Measurements from ENCODE around the gene FBXO44.
A peak's percentile ranks its signal among the peaks of the same experiment; 100 is the strongest.

FBXO44 gene

DNA sequence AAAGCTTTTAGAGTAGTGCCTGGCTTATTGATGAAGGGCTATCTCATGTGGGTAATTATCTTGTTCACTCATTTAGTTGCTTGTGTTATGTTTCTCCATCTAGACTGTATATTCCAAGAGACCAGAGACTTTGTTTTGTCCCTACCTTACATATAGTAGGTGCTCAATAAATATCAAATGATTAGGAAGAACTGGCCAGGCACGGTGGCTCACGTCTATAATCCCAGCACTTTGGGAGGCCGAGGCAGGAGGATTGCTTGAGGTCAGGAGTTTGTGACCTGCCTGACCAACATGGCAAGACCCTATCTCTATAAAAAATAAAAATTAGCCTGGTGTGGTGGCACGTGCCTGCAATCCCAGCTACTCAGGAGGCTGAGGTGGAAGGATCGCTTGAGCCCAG, 9.4 kb upstream of the FBXO44 start:
- in situ Hi-C loops (cut with MboI; ENCODE audit: low pct_unique_long_range_greater_than_20kb, low sequenced_read_pairs, unreplicated experiment) = loop anchor here (25.0 kb wide), 2 partner anchors 308 to 608 kb away; partner anchors contain the start of gene MASP2
- TF ChIP-seq, protein P1, sequence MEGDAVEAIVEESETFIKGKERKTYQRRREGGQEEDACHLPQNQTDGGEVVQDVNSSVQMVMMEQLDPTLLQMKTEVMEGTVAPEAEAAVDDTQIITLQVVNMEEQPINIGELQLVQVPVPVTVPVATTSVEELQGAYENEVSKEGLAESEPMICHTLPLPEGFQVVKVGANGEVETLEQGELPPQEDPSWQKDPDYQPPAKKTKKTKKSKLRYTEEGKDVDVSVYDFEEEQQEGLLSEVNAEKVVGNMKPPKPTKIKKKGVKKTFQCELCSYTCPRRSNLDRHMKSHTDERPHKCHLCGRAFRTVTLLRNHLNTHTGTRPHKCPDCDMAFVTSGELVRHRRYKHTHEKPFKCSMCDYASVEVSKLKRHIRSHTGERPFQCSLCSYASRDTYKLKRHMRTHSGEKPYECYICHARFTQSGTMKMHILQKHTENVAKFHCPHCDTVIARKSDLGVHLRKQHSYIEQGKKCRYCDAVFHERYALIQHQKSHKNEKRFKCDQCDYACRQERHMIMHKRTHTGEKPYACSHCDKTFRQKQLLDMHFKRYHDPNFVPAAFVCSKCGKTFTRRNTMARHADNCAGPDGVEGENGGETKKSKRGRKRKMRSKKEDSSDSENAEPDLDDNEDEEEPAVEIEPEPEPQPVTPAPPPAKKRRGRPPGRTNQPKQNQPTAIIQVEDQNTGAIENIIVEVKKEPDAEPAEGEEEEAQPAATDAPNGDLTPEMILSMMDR (IDR thresholded peaks at IDR 0.05; ENCODE audit: extremely low read depth, insufficient read depth, missing control alignments) = no peak

DNA sequence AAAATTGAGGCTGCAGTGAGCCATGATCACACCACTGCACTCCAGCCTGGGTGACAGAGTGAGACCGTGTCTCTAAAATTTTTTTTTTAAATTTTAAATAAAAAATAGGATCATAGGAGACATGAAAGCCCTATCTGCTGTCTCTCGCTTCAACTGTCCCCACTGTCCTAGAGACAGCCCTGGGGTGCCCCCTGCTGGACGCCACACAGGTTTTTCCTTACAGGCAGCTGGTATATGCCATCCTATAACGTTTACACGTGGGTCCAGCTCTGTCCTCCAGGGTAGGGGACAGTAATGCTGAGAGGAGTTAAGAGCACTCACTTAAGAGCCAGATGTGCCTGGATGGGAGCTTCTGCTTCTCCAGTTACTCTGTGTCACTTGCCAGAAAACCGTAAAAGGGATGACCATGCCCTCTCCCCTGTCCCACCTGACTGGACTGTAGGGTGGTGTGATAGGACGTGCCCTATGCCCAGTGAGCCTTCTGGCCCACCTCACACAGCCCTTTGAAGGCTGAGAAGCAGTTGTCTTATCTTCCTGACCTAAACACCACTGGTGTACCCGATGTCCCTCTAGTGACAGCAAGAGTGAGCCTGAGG, 8.9 kb upstream of the FBXO44 start:
- in situ Hi-C loops (cut with MboI; ENCODE audit: low pct_unique_long_range_greater_than_20kb, low sequenced_read_pairs, unreplicated experiment) = loop anchor here (25.0 kb wide), 2 partner anchors 308 to 608 kb away; partner anchors contain the start of gene MASP2
- TF ChIP-seq, protein P1 (IDR thresholded peaks at IDR 0.05; ENCODE audit: extremely low read depth, insufficient read depth, missing control alignments) = peak; percentile 78
- peak; percentile 78 for DNase-seq (ENCODE audit: low spot score)

More for the DNA sequence above, 9.4 kb upstream of the FBXO44 start:
- DNase-seq (ENCODE audit: low spot score) = no peak

DNA sequence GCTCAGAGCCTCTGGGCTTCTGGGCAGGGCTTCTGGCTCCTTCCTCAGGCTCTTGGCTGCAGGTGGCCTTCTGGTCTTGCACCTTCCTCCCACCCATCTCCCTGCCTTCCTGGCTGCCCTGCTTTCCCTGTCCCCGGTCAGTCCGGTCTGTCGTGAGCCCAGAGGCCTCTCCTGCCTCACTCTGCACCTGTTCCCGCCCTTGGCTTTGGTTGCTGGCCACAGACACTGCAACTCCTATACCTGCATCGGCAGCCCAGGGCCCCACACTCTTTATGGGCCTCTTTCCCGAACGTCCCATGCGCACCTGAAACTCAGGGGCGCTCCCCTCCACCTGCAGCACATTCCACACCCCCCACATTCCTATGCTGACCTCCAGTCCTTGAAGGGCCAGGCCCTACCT, 8.4 kb upstream of the FBXO44 start:
- in situ Hi-C loops (cut with MboI; ENCODE audit: low pct_unique_long_range_greater_than_20kb, low sequenced_read_pairs, unreplicated experiment) = loop anchor here (25.0 kb wide), 2 partner anchors 309 to 609 kb away; partner anchors contain the start of gene MASP2
- TF ChIP-seq, protein P1 (IDR thresholded peaks at IDR 0.05; ENCODE audit: extremely low read depth, insufficient read depth, missing control alignments) = no peak
- no peak for DNase-seq (ENCODE audit: low spot score)

DNA sequence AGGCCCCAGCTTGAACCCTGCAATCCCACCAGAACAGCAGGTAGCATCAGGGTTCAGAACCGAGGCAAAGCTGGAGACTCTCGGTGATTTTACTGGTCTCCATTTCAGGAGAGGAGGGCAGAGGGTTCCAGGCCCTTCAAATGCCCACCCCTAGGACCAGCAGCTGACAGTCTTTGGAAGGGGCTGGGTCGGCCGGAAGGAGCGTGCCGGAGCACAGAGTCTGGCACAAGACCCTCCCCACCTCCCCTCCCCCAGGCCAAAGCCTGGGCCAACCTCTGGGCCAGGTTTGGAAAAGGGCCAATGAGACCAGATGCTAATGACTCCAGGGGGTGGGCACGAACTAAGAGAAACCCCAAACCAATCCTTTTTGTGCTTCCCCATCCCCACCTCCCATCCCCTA, 7.3 kb upstream of the FBXO44 start:
- TF ChIP-seq, protein P1 (IDR thresholded peaks at IDR 0.05; ENCODE audit: extremely low read depth, insufficient read depth, missing control alignments) = no peak
- in situ Hi-C loops (cut with MboI; ENCODE audit: low pct_unique_long_range_greater_than_20kb, low sequenced_read_pairs, unreplicated experiment) = loop anchor here (25.0 kb wide), 2 partner anchors 310 to 610 kb away; partner anchors contain the start of gene MASP2

DNA sequence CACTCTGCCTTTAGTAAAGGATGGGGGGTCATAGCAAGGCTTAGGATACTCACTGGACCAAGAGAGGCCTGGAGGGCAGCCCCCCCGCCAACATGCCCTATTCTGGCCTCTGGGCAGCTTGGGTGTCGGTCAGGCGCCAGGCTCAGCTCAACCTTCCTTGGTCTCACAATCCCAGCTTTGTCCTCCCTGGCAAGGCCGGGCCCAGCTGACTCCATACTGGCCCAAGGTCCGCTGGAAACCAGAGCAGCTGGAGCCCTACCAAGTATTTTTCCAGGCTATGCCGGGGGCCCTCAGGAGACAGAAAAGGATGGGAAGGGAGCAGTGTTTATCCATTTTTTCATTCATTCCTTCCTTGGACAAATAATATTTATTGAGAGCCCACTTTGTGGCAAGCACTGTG, 6.6 kb upstream of the FBXO44 start:
- in situ Hi-C loops (cut with MboI; ENCODE audit: low pct_unique_long_range_greater_than_20kb, low sequenced_read_pairs, unreplicated experiment) = loop anchor here (25.0 kb wide), 2 partner anchors 311 to 611 kb away; partner anchors contain the start of gene MASP2
- no peak for DNase-seq (ENCODE audit: low spot score)
- TF ChIP-seq, protein P1 (IDR thresholded peaks at IDR 0.05; ENCODE audit: extremely low read depth, insufficient read depth, missing control alignments) = no peak

More for the DNA sequence above, 7.3 kb upstream of the FBXO44 start:
- DNase-seq (ENCODE audit: low spot score) = no peak

DNA sequence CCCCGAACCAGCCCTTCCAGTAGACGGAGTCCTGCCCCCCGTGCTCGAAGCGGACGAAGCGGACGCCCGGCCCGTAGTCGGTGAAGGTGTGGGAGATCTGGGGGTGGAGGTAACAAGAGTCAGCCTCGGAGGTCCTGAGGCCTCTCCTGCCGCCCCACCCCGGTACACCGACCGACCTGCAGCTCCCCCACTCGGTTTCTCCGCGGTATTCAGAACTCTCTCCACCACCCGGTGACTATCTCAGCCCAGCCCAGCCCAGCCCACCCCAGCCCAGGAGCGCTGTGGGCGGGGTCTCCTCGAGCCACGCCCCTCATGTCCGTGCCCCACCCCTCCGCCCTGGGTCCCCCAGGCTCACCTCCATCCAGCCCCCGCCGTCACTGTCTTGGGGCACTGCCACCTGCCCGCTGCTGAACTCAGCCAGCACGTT, 5.9 kb upstream of the FBXO44 start:
- in situ Hi-C loops (cut with MboI; ENCODE audit: low pct_unique_long_range_greater_than_20kb, low sequenced_read_pairs, unreplicated experiment) = loop anchor here (25.0 kb wide), 2 partner anchors 311 to 611 kb away; partner anchors contain the start of gene MASP2
- TF ChIP-seq, protein P1 (IDR thresholded peaks at IDR 0.05; ENCODE audit: extremely low read depth, insufficient read depth, missing control alignments) = no peak
- no peak for DNase-seq (ENCODE audit: low spot score)

Measured in GM13977 (cell line).